ENCODE measurements around the gene STAB1. TPM values are rescaled to one million over a fixed set of nuclear protein-coding genes. Genes with fewer than 3 reads are reported as not detected.
A peak's percentile ranks its signal among the peaks of the same experiment; 100 is the strongest.

STAB1 gene
- total and polyA plus RNA-seq, 2 of the 13 experiments (the other 11 are each of a cell fraction or from before 2014, with no cell fraction given) = 0.09 to 0.34 TPM

- intact Hi-C loops (cut with micrococcal nuclease; ENCODE audit: unreplicated experiment) (no loop called here), in situ Hi-C loops (cut with HindIII; ENCODE audit: extremely low pct_ligation_motif_present, low pct_unique_long_range_greater_than_20kb) (loop anchor here (10.0 kb wide), 1 partner anchor 226 kb away; the partner anchor contains the start of genes GNL3 and PBRM1)
- POLR2A ChIA-PET = no interaction called here
- H3K27ac ChIP-seq (ENCODE audit: extremely low read length, insufficient read depth, low read length) = no peak overlapping the region
- no peak overlapping the region for H3K4me3 ChIP-seq (replicated peaks in 1 of 3; ENCODE audit: insufficient read depth in 1 of 3, low read depth in 2 of 3, low read length in 3 of 3)
- no peak for TF ChIP-seq MEF2D (CRISPR knock-in tag; IDR thresholded peaks at IDR 0.05)
- no peak for TF ChIP-seq ZFP41 (CRISPR knock-in tag; IDR thresholded peaks at IDR 0.05; ENCODE audit: borderline replicate concordance)
- no peak for TF ChIP-seq SP1 (IDR thresholded peaks at IDR 0.05)
- TF ChIP-seq SP1 (CRISPR knock-in tag; IDR thresholded peaks at IDR 0.05) = no peak
- no peak for TF ChIP-seq ZBTB33 (CRISPR knock-in tag; IDR thresholded peaks at IDR 0.05)
- TF ChIP-seq DPF2 (CRISPR knock-in tag; IDR thresholded peaks at IDR 0.05; ENCODE audit: borderline replicate concordance, low read depth) = no peak
- TF ChIP-seq RXRA (CRISPR knock-in tag; IDR thresholded peaks at IDR 0.05) = no peak
- TF ChIP-seq MATR3 (CRISPR knock-in tag; IDR thresholded peaks at IDR 0.05) = no peak
- no peak for TF ChIP-seq PHB2 (IDR thresholded peaks at IDR 0.05; ENCODE audit: partially characterized antibody)
- TF ChIP-seq MED8 (CRISPR knock-in tag; IDR thresholded peaks at IDR 0.05; ENCODE audit: insufficient replicate concordance) = no peak
- DNase-seq (ENCODE audit: low spot score) (no peak), FAIRE-seq (no peak), ATAC-seq (no peak)
- no peaks in the 10 kb centered on the region; a peak in 1 of 5 replicates for H3K27me3 ChIP-seq (ENCODE audit: control insufficient read depth in 1 of 2, insufficient read depth in 2 of 2, low read length in 2 of 2)
- H2AFZ ChIP-seq (ENCODE audit: low read length) = no peak overlapping the region
- H3K9ac ChIP-seq (ENCODE audit: insufficient read depth, low read depth, low read length) = no peak overlapping the region
- H3K36me3 ChIP-seq (replicated peaks in 1 of 2; ENCODE audit: control insufficient read depth in 1 of 2, insufficient read depth in 2 of 2, low read length in 2 of 2) = peaks cover 9 to 39% of the 10 kb centered on the region in 2 experiments; a peak in 4 of 5 replicates
- peaks cover 30% of the 10 kb centered on the region for H3K4me1 ChIP-seq (ENCODE audit: insufficient read depth, low read length)
- TSS peak; percentile 38 for BruUV-seq (replicated peaks)
- no peak overlapping the region for H3K4me2 ChIP-seq (ENCODE audit: low read depth, low read length)
- peaks cover 23% of the 10 kb centered on the region for H3K79me2 ChIP-seq (ENCODE audit: insufficient read depth, low read length)
- WGBS (ENCODE audit: low lambda C conversion rate) = 96% methylated on average over 14 of the region's 14 CpGs
- no peaks in the 10 kb centered on the region for H4K20me1 ChIP-seq (ENCODE audit: insufficient read depth, low read length)
- CTCF ChIA-PET (ENCODE audit: low intra/inter-chr PET ratio, low total read pairs) = no interaction called here
- H3K9me3 ChIP-seq (ENCODE audit: low read length) = no peaks in the 10 kb centered on the region
These were observed 36.2 kb upstream of the STAB1 start for GRCh38 chr3:52458770-52459545.

All from HepG2 (cell line).